GM12878 (cell line): Measurements from ENCODE around the gene NCBP3. TPM values are rescaled to one million over a fixed set of nuclear protein-coding genes. Genes with fewer than 3 reads are reported as not detected.
A peak's percentile ranks its signal among the peaks of the same experiment; 100 is the strongest.

Experiments
- ATAC-seq: fragments of 200-7000 bp; cut with Tn5 transposase; 3 replicates; pipeline ENCODE4 v1.9.1; 2020; ENCODE audit warnings: mild to moderate bottlenecking, moderate library complexity
- BruUV-seq: library from RNA; stranded (reverse); fragments of 400-500 nt; replicated peaks from 2 replicates; lab custom pipeline; 2021; lab: Mats Ljungman, UMichigan
- CTCF ChIA-PET: fragments of 300-600 bp; sonication (Branson Sonifier 250); formaldehyde crosslinking; extraction: SDS; loops from one replicate; lab custom pipeline; 2021; ENCODE audit warnings: inconsistent platforms; lab: Yijun Ruan, JAX
- POLR2A ChIA-PET: fragments of 350-600 bp; formaldehyde crosslinking; extraction: SDS; loops from one replicate; lab custom pipeline; 2021; ENCODE audit warnings: inconsistent platforms; lab: Charles Lee
- RAD21 ChIA-PET: fragments of 300-600 bp; sonication (Branson Sonifier 250); formaldehyde crosslinking; loops from one replicate; lab custom pipeline; 2023; ENCODE audit warnings: antibody characterized with exemption; ENCODE audit not compliant: unreplicated experiment; lab: Charles Lee
- SMC1A ChIA-PET: fragments of 300-600 bp; sonication (Branson Sonifier 250); formaldehyde crosslinking; loops from one replicate; lab custom pipeline; 2023; ENCODE audit not compliant: unreplicated experiment, uncharacterized antibody; lab: Charles Lee
- DNase-seq: peaks from one replicate; pipeline ENCODE4 v3.0.0-alpha.2; 2011; ENCODE audit warnings: low read depth, low spot score
- FAIRE-seq: peaks from 3 replicates; lab custom pipeline; 2011; peaks lifted over from hg19 to GRCh38; lab: Jason Lieb, UNC
- H2AFZ ChIP-seq: 2 replicates; pipeline ENCODE4 v1.6.0; 2011; ENCODE audit warnings: low read depth, low read length, control low read depth; ENCODE audit not compliant: control insufficient read depth
- H3K27ac ChIP-seq: 2 replicates; pipeline ENCODE4 v1.5.1; 2011; ENCODE audit warnings: control low read depth; ENCODE audit not compliant: control insufficient read depth, insufficient read depth
- H3K27me3 ChIP-seq, 2 experiments: replicated peaks in 1 of 2; 2 replicates each; pipeline versions ENCODE4 v1.6.0 to v1.6.1; 2011; ENCODE audit warnings: low read length in 1 of 2; ENCODE audit not compliant: control insufficient read depth in 2 of 2, insufficient read depth in 2 of 2
- H3K36me3 ChIP-seq, 2 experiments: 2 replicates each; pipeline ENCODE4 v1.5.1; 2011; ENCODE audit warnings: low read length in 1 of 2; ENCODE audit not compliant: control insufficient read depth in 2 of 2, insufficient read depth in 2 of 2
- H3K4me1 ChIP-seq: 2 replicates; pipeline ENCODE4 v1.6.1; 2011; ENCODE audit warnings: mild to moderate bottlenecking, low read length, moderate library complexity, mixed read lengths; ENCODE audit not compliant: control insufficient read depth, insufficient read depth
- H3K4me2 ChIP-seq: 2 replicates; pipeline ENCODE4 v1.6.0; 2011; ENCODE audit warnings: control low read depth; ENCODE audit not compliant: control insufficient read depth, insufficient read depth
- H3K4me3 ChIP-seq: fragments of 200-600 bp; sonication (generic); 2 replicates; pipeline ENCODE4 v1.5.1; 2016
- H3K79me2 ChIP-seq: 2 replicates; pipeline ENCODE4 v1.6.0; 2011; ENCODE audit warnings: low read length; ENCODE audit not compliant: control insufficient read depth, insufficient read depth
- H3K9ac ChIP-seq: 2 replicates; pipeline ENCODE4 v1.8.0; 2011; ENCODE audit warnings: low read length, control low read depth, mixed read lengths; ENCODE audit not compliant: control insufficient read depth, insufficient read depth
- H3K9me3 ChIP-seq: replicated peaks from 3 replicates; pipeline ENCODE4 v1.5.1; 2011; ENCODE audit warnings: mild to moderate bottlenecking, low read length; ENCODE audit not compliant: control insufficient read depth, insufficient read depth
- H4K20me1 ChIP-seq: 2 replicates; pipeline ENCODE4 v1.6.0; 2011; ENCODE audit not compliant: control insufficient read depth, insufficient read depth
- BCLAF1 ChIP-seq: fragments of 450-650 bp; IDR thresholded peaks from 2 replicates; pipeline ENCODE4 v1.6.1; 2017; ENCODE audit warnings: antibody characterized with exemption, mild to moderate bottlenecking, moderate library complexity
- EZH2 ChIP-seq: IDR thresholded peaks from 2 replicates; pipeline ENCODE4 v1.6.1; 2012; ENCODE audit warnings: low read depth, mild to moderate bottlenecking, control low read depth, inconsistent platforms, low read length, borderline replicate concordance; ENCODE audit not compliant: control insufficient read depth
- HSF1 ChIP-seq: fragments of 150-350 bp; IDR thresholded peaks from 2 replicates; pipeline ENCODE4 v1.6.1; 2014; ENCODE audit warnings: mild to moderate bottlenecking, low read depth, low read length
- NR2F1 ChIP-seq: fragments of 450-650 bp; conservative IDR thresholded peaks from 2 replicates; pipeline ENCODE4 v1.6.1; 2017; ENCODE audit warnings: mild to moderate bottlenecking
- PAX5 ChIP-seq: IDR thresholded peaks from 2 replicates; pipeline ENCODE4 v1.6.1; 2011; ENCODE audit warnings: low read depth, low read length, borderline replicate concordance
- PAX8 ChIP-seq: fragments of 450-650 bp; IDR thresholded peaks from 2 replicates; pipeline ENCODE4 v1.6.1; 2017; ENCODE audit warnings: mild to moderate bottlenecking, moderate library complexity
- PKNOX1 ChIP-seq: fragments of 450-650 bp; IDR thresholded peaks from 2 replicates; pipeline ENCODE4 v1.6.1; 2016; ENCODE audit warnings: mild to moderate bottlenecking
- POLR2AphosphoS5 ChIP-seq: IDR thresholded peaks from 2 replicates; pipeline ENCODE4 v1.6.1; 2011; ENCODE audit warnings: mild to moderate bottlenecking, low read length, inconsistent platforms
- RAD21 ChIP-seq: IDR thresholded peaks from 2 replicates; pipeline ENCODE4 v1.6.1; 2011; ENCODE audit warnings: mild to moderate bottlenecking, low read depth, low read length, moderate library complexity; ENCODE audit not compliant: insufficient read depth
- SP1 ChIP-seq: IDR thresholded peaks from one replicate; pipeline ENCODE4 v1.6.1; 2011; ENCODE audit warnings: low read depth, low read length
- ZNF207 ChIP-seq: fragments of 450-650 bp; IDR thresholded peaks from 2 replicates; pipeline ENCODE4 v1.6.1; 2014; ENCODE audit warnings: antibody characterized with exemption, mild to moderate bottlenecking, borderline replicate concordance
- WGBS: methylation state at CpG from one replicate; pipeline ENCODE4 v1.1.6; 2016; ENCODE audit warnings: low lambda C conversion rate; ENCODE audit not compliant: insufficient replicate concordance, insufficient coverage; ENCODE audit errors: missing lambda C conversion rate; 5-methylcytosine and 5-hydroxymethylcytosine counted together
- in situ Hi-C: fragments of 300-500 bp; cut with MboI; formaldehyde crosslinking; loops from 9 replicates; pipeline ENCODE4 v1.14.3; 2018; ENCODE audit warnings: mixed read lengths
- intact Hi-C: fragments of 100-400 bp; cut with micrococcal nuclease; formaldehyde crosslinking; loops from one replicate; pipeline ENCODE4 v1.14.2; 2022; ENCODE audit not compliant: unreplicated experiment
- polyA plus RNA-seq, 11 experiments: library from polyadenylated mRNA; depleted of rRNA in 4 of 11; unstranded in 6 of 11; stranded (reverse) in 5 of 11; fragments of >200 nt; fragmentation: Nextera tagmentation in 4 of 11; fragmentation: Illumina TruSeq in 1 of 11; extraction: Ambion mirVana in 4 of 11; extraction: Trizol in 1 of 11; gene quantifications; 1 replicate in 1 of 11; 2 replicates in 10 of 11; pipeline versions ENCODE4 v1.2.1 to v1.2.3, GENCODE V29; 2011 to 2016; ENCODE audit warnings: inconsistent platforms in 2 of 11, missing spikeins in 2 of 11, low read depth in 1 of 11
- total RNA-seq, 4 experiments: library from RNA; depleted of rRNA in 3 of 4; stranded (reverse); fragments of >200 nt in 3 of 4; fragmentation: Illumina TruSeq in 1 of 4; extraction: Trizol in 1 of 4; gene quantifications; 2 replicates each; pipeline versions ENCODE4 v1.2.1 to v1.2.3, GENCODE V29; 2013 to 2021

The NCBP3 gene
- total and polyA plus RNA-seq, 10 of the 15 experiments (the other 5 are each of a cell fraction or from before 2014, with no cell fraction given): 5.2 to 32.0 (median 23.2) TPM

- TF ChIP-seq PAX5 (peak; percentile 51; the same call in 1 of the 2 replicates), SP1 (no peak), EZH2 (no peak)
Observed at GRCh38 chr17:3890082-3890877, 44.2 kb upstream of the NCBP3 start (continued).

GRCh38 chr17:3889325-3890012 lies 43.4 kb upstream of the NCBP3 start:
- POLR2A ChIA-PET: no interaction called here
- no TSS peak for BruUV-seq
- Histone ChIP-seq H3K4me3 (no peak overlapping the region), H3K27ac (no peak overlapping the region), H3K9ac (no peak overlapping the region), H3K9me3 (no peaks in the 10 kb centered on the region), H3K36me3 (no peaks in the 10 kb centered on the region), H3K4me1 (peaks cover 3% of the 10 kb centered on the region), H3K27me3 (peaks cover 0 to 2% of the 10 kb centered on the region in 2 experiments; a peak in 1 of 4 replicates), H2AFZ (no peak overlapping the region), H3K79me2 (no peaks in the 10 kb centered on the region), H3K4me2 (no peak overlapping the region), H4K20me1 (no peaks in the 10 kb centered on the region)
- in situ Hi-C loops (no loop called here), intact Hi-C loops (no loop called here)
- SMC1A ChIA-PET: interaction anchor here (1.3 to 1.8 kb wide), 2 partner anchors 14 to 24 kb away, joined by 3 to 4 read pairs; no protein-coding TSS in a partner anchor
- RAD21 ChIA-PET: interaction anchor here (0.8 to 1.2 kb wide), 2 partner anchors 22 to 152 kb away, joined by 3 to 4 read pairs; no protein-coding TSS in a partner anchor
- DNase-seq: no peak
- FAIRE-seq: no peak
- WGBS: 59% methylated on average over 17 of the region's 17 CpGs
- ATAC-seq: no peak
- CTCF ChIA-PET: interaction anchor here (0.6 to 1.9 kb wide), 3 partner anchors 26 to 457 kb away, joined by 3 to 10 read pairs (median 4); partner anchors contain the start of gene NCBP3
- TF ChIP-seq RAD21 (no peak), EZH2 (no peak), ZNF207 (no peak), POLR2AphosphoS5 (no peak), PKNOX1 (no peak), BCLAF1 (no peak), NR2F1 (no peak), HSF1 (no peak), PAX8 (no peak)
